SK-N-SH (cell line): ENCODE measurements around the gene B3GNT3. TPM values are rescaled to one million over a fixed set of nuclear protein-coding genes. Genes with fewer than 3 reads are reported as not detected.

ENCODE experiments used
- CTCF ChIA-PET: fragments of 300-600, 350-600 bp; formaldehyde crosslinking; extraction: SDS; loops from one replicate; lab custom pipeline; 2021; lab: Yijun Ruan, JAX
- POLR2A ChIA-PET: fragments of 350-600 bp; sonication (Branson Sonifier 250); formaldehyde crosslinking; extraction: SDS; loops from one replicate; lab custom pipeline; 2020; ENCODE audit warnings: antibody characterized with exemption, inconsistent platforms; lab: Yijun Ruan, JAX
- DNase-seq: peaks from one replicate; pipeline ENCODE4 v3.0.0; 2012
- H2AFZ ChIP-seq: fragments of 200-600 bp; sonication (generic); 2 replicates; pipeline ENCODE4 v1.8.1; 2016; ENCODE audit warnings: antibody characterized with exemption, mild to moderate bottlenecking, low read depth
- H3F3A ChIP-seq: fragments of 200-600 bp; sonication (generic); replicated peaks from 2 replicates; pipeline ENCODE3; 2016; ENCODE audit warnings: antibody characterized with exemption, mild to moderate bottlenecking; ENCODE audit not compliant: insufficient read depth
- H3K27ac ChIP-seq, 2 experiments: fragments of 200-500 bp in 1 of 2; fragments of 200-600 bp in 1 of 2; sonication (Bioruptor generic) in 1 of 2; sonication (generic), shearing (Covaris generic) in 1 of 2; 2 replicates each; pipeline versions ENCODE4 v1.5.1 to v1.6.1; 2014 to 2016; ENCODE audit warnings: low read depth in 2 of 2, inconsistent platforms in 1 of 2, low read length in 1 of 2, mild to moderate bottlenecking in 1 of 2, mixed read lengths in 1 of 2
- H3K27me3 ChIP-seq: fragments of 200-600 bp; sonication (generic), shearing (Covaris generic); 2 replicates; pipeline ENCODE4 v1.6.1; 2016; ENCODE audit warnings: mixed run types; ENCODE audit not compliant: insufficient read depth
- H3K36me3 ChIP-seq, 2 experiments: fragments of 200-500 bp in 1 of 2; fragments of 200-600 bp in 1 of 2; sonication (Bioruptor generic) in 1 of 2; sonication (generic) in 1 of 2; replicated peaks in 1 of 2; 2 replicates each; pipeline versions ENCODE3 to v1.5.1; 2014 to 2016; ENCODE audit warnings: low read length in 1 of 2, mild to moderate bottlenecking in 1 of 2; ENCODE audit not compliant: insufficient read depth in 2 of 2, control insufficient read depth in 1 of 2
- H3K4me1 ChIP-seq, 2 experiments: fragments of 200-500 bp in 1 of 2; fragments of 200-600 bp in 1 of 2; sonication (Bioruptor generic) in 1 of 2; sonication (generic), shearing (Covaris generic) in 1 of 2; 2 replicates each; pipeline versions ENCODE4 v1.5.1 to v1.6.1; 2014 to 2016; ENCODE audit warnings: low read depth in 1 of 2, low read length in 1 of 2, mixed run types in 1 of 2; ENCODE audit not compliant: insufficient read depth in 2 of 2, control insufficient read depth in 1 of 2
- H3K4me2 ChIP-seq: fragments of 200-600 bp; sonication (generic), shearing (Covaris generic); 2 replicates; pipeline ENCODE4 v1.6.1; 2017; ENCODE audit warnings: mixed run types
- H3K4me3 ChIP-seq, 2 experiments: fragments of 200-500 bp in 1 of 2; fragments of 200-600 bp in 1 of 2; sonication (Bioruptor generic) in 1 of 2; sonication (generic), shearing (Covaris generic) in 1 of 2; 2 replicates each; pipeline versions ENCODE4 v1.5.1 to v1.8.1; 2014 to 2016; ENCODE audit warnings: low read depth in 2 of 2, inconsistent platforms in 1 of 2, low read length in 1 of 2, mild to moderate bottlenecking in 1 of 2, mixed read lengths in 1 of 2, moderate library complexity in 1 of 2
- H3K79me2 ChIP-seq: fragments of 200-600 bp; sonication (generic); 2 replicates; pipeline ENCODE4 v1.8.1; 2017; ENCODE audit warnings: mild to moderate bottlenecking; ENCODE audit not compliant: insufficient read depth
- H3K9ac ChIP-seq: fragments of 200-600 bp; sonication (generic); 2 replicates; pipeline ENCODE4 v1.6.1; 2017; ENCODE audit warnings: mixed run types
- H3K9me2 ChIP-seq: fragments of 200-600 bp; sonication (generic); 2 replicates; pipeline ENCODE4 v1.6.1; 2017; ENCODE audit warnings: mixed run types
- H3K9me3 ChIP-seq: fragments of 200-600 bp; sonication (generic); 2 replicates; pipeline ENCODE4 v1.6.1; 2017; ENCODE audit warnings: mixed run types, mild to moderate bottlenecking, moderate library complexity
- H4K20me1 ChIP-seq: fragments of 200-600 bp; sonication (generic); 2 replicates; pipeline ENCODE4 v1.6.1; 2017; ENCODE audit warnings: mild to moderate bottlenecking, mixed run types; ENCODE audit not compliant: insufficient read depth
- ELF1 ChIP-seq: IDR thresholded peaks from 2 replicates; pipeline ENCODE4 v1.4.0; 2012
- EP300 ChIP-seq, 2 experiments: IDR thresholded peaks; 2 replicates each; pipeline versions ENCODE4 v1.4.0 to v1.6.1; 2012; ENCODE audit warnings: borderline replicate concordance in 1 of 2, low read depth in 1 of 2, low read length in 1 of 2
- EZH2phosphoT487 ChIP-seq: fragments of 200-600 bp; sonication (generic); IDR thresholded peaks from 2 replicates; pipeline ENCODE4 v1.6.1; 2017; ENCODE audit warnings: low read depth, mixed run types, mild to moderate bottlenecking, antibody characterized with exemption, moderate library complexity, borderline replicate concordance
- FOSL2 ChIP-seq: IDR thresholded peaks from 2 replicates; pipeline ENCODE4 v1.4.0; 2012; ENCODE audit warnings: low read depth, mild to moderate bottlenecking, moderate library complexity, borderline replicate concordance
- FOXJ3 ChIP-seq: sonication (generic); formaldehyde crosslinking; IDR thresholded peaks from 2 replicates; pipeline ENCODE4 v1.5.1; 2020; ENCODE audit warnings: mild to moderate bottlenecking, missing genetic modification reagents
- GABPA ChIP-seq: IDR thresholded peaks from 2 replicates; pipeline ENCODE4 v1.4.0; 2012; ENCODE audit warnings: low read depth, mild to moderate bottlenecking
- NRF1 ChIP-seq: IDR thresholded peaks from 2 replicates; pipeline ENCODE4 v1.6.1; 2012; ENCODE audit warnings: low read depth, mild to moderate bottlenecking, low read length
- RAD21 ChIP-seq: IDR thresholded peaks from 2 replicates; pipeline ENCODE4 v1.6.1; 2012; ENCODE audit warnings: mild to moderate bottlenecking, low read length
- SIN3A ChIP-seq: IDR thresholded peaks from 2 replicates; pipeline ENCODE4 v1.6.1; 2012; ENCODE audit warnings: low read depth, mild to moderate bottlenecking, low read length, moderate library complexity, borderline replicate concordance
- TEAD4 ChIP-seq: IDR thresholded peaks from 2 replicates; pipeline ENCODE4 v1.4.0; 2012; ENCODE audit warnings: mild to moderate bottlenecking, borderline replicate concordance; ENCODE audit not compliant: insufficient read depth
- YY1 ChIP-seq: IDR thresholded peaks from 2 replicates; pipeline ENCODE4 v1.4.0; 2012; ENCODE audit warnings: low read depth, mild to moderate bottlenecking
- WGBS: methylation state at CpG from one replicate; pipeline ENCODE4 v1.1.6; 2017; ENCODE audit warnings: low lambda C conversion rate; 5-methylcytosine and 5-hydroxymethylcytosine counted together
- polyA plus RNA-seq, 3 experiments: library from polyadenylated mRNA; depleted of rRNA; stranded (reverse); fragments of >200 nt; gene quantifications; 2 replicates each; pipeline ENCODE4 v1.2.3, GENCODE V29; 2012
- TF ChIP-seq, protein P1 (sequence below): fragments of 200-600 bp; sonication (generic); IDR thresholded peaks from 2 replicates; pipeline ENCODE4 v1.6.1; 2017; ENCODE audit warnings: antibody characterized with exemption, mild to moderate bottlenecking, moderate library complexity
- TF ChIP-seq, protein P2 (sequence below): IDR thresholded peaks from 2 replicates; pipeline ENCODE4 v1.4.0; 2012; ENCODE audit warnings: low read depth, borderline replicate concordance
- TF ChIP-seq, protein P3 (sequence below): fragments of 150-350 bp; IDR thresholded peaks from 2 replicates; pipeline ENCODE4 v1.6.1; 2016; ENCODE audit warnings: mild to moderate bottlenecking, low read depth, low read length
- TF ChIP-seq, protein P4 (sequence below): IDR thresholded peaks from 2 replicates; pipeline ENCODE4; 2012
- TF ChIP-seq, protein P5 (sequence below): IDR thresholded peaks from 2 replicates; pipeline ENCODE4 v1.6.1; 2012; ENCODE audit warnings: mild to moderate bottlenecking, low read depth, low read length, moderate library complexity
- TF ChIP-seq, protein P6 (sequence below): IDR thresholded peaks from 2 replicates; pipeline ENCODE4 v1.4.0; 2012; ENCODE audit warnings: low read depth

B3GNT3 gene
- polyA plus RNA-seq, 1 of the 3 experiments (the other 2 are of a cell fraction) = not detected

DNA sequence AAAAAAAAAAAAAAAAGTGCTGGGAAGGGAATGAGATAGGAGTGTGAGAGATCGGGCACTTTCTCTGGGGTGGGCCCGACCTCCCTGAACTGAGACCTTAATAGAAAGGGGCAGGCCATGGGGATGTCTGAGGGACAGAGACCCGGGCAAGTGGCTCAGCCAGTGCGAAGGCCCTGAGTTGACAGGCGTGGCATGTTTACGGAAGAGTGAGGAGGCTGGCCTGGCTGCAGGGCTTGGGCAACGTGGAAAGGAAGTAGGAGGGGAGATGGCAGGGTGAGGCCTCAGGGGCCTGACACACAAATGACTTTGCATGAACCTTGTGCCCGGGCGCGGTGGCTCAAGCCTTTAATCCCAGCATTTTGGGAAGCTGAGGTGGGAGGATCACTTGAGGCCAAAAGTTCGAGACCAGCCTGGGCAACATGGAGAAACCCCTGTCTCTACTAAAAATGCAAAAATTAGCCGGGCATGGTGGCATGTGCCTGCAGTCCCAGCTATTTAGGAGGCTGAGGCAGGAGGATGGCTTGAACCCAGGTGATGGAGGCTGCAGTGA lies 29.8 kb upstream of the B3GNT3 start:
- Histone ChIP-seq H3K4me1 (no peaks in the 10 kb centered on the region; a peak in 1 of 4 replicates), H3K9me2 (no peaks in the 10 kb centered on the region), H3K27me3 (no peaks in the 10 kb centered on the region), H3K9me3 (no peaks in the 10 kb centered on the region), H3K79me2 (no peaks in the 10 kb centered on the region), H2AFZ (no peak overlapping the region), H4K20me1 (no peaks in the 10 kb centered on the region), H3K9ac (no peak overlapping the region), H3F3A (no peaks in the 10 kb centered on the region), H3K36me3 (no peaks in the 10 kb centered on the region), H3K27ac (no peak overlapping the region), H3K4me3 (no peak overlapping the region), H3K4me2 (no peak overlapping the region)
- no peak for DNase-seq
- POLR2A ChIA-PET = no interaction called here
- CTCF ChIA-PET = interaction anchor here (1.2 to 1.4 kb wide), 3 partner anchors 13 to 40 kb away, joined by 3 read pairs; partner anchors contain the start of gene FCHO1
- TF ChIP-seq FOXJ3 (CRISPR knock-in tag) (no peak), GABPA (no peak), SIN3A (no peak), FOSL2 (no peak), NRF1 (no peak), ELF1 (no peak), EP300 (IDR thresholded peaks at IDR 0.05; ENCODE audit: borderline replicate concordance in 1 of 2, low read depth in 1 of 2, low read length in 1 of 2) (no peak), EZH2phosphoT487 (no peak), TEAD4 (no peak), YY1 (no peak), RAD21 (no peak)
- TF ChIP-seq, protein P1, sequence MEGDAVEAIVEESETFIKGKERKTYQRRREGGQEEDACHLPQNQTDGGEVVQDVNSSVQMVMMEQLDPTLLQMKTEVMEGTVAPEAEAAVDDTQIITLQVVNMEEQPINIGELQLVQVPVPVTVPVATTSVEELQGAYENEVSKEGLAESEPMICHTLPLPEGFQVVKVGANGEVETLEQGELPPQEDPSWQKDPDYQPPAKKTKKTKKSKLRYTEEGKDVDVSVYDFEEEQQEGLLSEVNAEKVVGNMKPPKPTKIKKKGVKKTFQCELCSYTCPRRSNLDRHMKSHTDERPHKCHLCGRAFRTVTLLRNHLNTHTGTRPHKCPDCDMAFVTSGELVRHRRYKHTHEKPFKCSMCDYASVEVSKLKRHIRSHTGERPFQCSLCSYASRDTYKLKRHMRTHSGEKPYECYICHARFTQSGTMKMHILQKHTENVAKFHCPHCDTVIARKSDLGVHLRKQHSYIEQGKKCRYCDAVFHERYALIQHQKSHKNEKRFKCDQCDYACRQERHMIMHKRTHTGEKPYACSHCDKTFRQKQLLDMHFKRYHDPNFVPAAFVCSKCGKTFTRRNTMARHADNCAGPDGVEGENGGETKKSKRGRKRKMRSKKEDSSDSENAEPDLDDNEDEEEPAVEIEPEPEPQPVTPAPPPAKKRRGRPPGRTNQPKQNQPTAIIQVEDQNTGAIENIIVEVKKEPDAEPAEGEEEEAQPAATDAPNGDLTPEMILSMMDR = no peak
- TF ChIP-seq, protein P2, sequence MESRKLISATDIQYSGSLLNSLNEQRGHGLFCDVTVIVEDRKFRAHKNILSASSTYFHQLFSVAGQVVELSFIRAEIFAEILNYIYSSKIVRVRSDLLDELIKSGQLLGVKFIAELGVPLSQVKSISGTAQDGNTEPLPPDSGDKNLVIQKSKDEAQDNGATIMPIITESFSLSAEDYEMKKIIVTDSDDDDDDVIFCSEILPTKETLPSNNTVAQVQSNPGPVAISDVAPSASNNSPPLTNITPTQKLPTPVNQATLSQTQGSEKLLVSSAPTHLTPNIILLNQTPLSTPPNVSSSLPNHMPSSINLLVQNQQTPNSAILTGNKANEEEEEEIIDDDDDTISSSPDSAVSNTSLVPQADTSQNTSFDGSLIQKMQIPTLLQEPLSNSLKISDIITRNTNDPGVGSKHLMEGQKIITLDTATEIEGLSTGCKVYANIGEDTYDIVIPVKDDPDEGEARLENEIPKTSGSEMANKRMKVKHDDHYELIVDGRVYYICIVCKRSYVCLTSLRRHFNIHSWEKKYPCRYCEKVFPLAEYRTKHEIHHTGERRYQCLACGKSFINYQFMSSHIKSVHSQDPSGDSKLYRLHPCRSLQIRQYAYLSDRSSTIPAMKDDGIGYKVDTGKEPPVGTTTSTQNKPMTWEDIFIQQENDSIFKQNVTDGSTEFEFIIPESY = no peak
- TF ChIP-seq, protein P3, sequence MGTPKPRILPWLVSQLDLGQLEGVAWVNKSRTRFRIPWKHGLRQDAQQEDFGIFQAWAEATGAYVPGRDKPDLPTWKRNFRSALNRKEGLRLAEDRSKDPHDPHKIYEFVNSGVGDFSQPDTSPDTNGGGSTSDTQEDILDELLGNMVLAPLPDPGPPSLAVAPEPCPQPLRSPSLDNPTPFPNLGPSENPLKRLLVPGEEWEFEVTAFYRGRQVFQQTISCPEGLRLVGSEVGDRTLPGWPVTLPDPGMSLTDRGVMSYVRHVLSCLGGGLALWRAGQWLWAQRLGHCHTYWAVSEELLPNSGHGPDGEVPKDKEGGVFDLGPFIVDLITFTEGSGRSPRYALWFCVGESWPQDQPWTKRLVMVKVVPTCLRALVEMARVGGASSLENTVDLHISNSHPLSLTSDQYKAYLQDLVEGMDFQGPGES = no peak
- TF ChIP-seq, protein P4, sequence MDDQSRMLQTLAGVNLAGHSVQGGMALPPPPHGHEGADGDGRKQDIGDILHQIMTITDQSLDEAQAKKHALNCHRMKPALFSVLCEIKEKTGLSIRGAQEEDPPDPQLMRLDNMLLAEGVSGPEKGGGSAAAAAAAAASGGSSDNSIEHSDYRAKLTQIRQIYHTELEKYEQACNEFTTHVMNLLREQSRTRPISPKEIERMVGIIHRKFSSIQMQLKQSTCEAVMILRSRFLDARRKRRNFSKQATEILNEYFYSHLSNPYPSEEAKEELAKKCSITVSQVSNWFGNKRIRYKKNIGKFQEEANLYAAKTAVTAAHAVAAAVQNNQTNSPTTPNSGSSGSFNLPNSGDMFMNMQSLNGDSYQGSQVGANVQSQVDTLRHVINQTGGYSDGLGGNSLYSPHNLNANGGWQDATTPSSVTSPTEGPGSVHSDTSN = no peak
- TF ChIP-seq, protein P5, sequence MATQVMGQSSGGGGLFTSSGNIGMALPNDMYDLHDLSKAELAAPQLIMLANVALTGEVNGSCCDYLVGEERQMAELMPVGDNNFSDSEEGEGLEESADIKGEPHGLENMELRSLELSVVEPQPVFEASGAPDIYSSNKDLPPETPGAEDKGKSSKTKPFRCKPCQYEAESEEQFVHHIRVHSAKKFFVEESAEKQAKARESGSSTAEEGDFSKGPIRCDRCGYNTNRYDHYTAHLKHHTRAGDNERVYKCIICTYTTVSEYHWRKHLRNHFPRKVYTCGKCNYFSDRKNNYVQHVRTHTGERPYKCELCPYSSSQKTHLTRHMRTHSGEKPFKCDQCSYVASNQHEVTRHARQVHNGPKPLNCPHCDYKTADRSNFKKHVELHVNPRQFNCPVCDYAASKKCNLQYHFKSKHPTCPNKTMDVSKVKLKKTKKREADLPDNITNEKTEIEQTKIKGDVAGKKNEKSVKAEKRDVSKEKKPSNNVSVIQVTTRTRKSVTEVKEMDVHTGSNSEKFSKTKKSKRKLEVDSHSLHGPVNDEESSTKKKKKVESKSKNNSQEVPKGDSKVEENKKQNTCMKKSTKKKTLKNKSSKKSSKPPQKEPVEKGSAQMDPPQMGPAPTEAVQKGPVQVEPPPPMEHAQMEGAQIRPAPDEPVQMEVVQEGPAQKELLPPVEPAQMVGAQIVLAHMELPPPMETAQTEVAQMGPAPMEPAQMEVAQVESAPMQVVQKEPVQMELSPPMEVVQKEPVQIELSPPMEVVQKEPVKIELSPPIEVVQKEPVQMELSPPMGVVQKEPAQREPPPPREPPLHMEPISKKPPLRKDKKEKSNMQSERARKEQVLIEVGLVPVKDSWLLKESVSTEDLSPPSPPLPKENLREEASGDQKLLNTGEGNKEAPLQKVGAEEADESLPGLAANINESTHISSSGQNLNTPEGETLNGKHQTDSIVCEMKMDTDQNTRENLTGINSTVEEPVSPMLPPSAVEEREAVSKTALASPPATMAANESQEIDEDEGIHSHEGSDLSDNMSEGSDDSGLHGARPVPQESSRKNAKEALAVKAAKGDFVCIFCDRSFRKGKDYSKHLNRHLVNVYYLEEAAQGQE = no peak
- TF ChIP-seq, protein P6, sequence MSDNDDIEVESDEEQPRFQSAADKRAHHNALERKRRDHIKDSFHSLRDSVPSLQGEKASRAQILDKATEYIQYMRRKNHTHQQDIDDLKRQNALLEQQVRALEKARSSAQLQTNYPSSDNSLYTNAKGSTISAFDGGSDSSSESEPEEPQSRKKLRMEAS = no peak
- WGBS = 84% methylated on average over 10 of the region's 12 CpGs
